Testis (tissue), 2 donors: Measurements from ENCODE around the gene PTPN6.

ENCODE experiments used
- POLR2A ChIP-seq: fragments of 450-650 bp; IDR thresholded peaks from one replicate; pipeline ENCODE4 v1.6.1; 2017; ENCODE audit warnings: antibody characterized with exemption, mild to moderate bottlenecking, moderate library complexity
- TF ChIP-seq, protein P1 (sequence below), 3 experiments: fragments of 450-650 bp in 2 of 3; fragments of 200-600 bp in 1 of 3; sonication (generic) in 1 of 3; IDR thresholded peaks; one replicate each; pipeline ENCODE4 v1.5.1; 2016 to 2019; ENCODE audit warnings: antibody characterized with exemption in 3 of 3, mild to moderate bottlenecking in 2 of 3, moderate library complexity in 1 of 3

DNA sequence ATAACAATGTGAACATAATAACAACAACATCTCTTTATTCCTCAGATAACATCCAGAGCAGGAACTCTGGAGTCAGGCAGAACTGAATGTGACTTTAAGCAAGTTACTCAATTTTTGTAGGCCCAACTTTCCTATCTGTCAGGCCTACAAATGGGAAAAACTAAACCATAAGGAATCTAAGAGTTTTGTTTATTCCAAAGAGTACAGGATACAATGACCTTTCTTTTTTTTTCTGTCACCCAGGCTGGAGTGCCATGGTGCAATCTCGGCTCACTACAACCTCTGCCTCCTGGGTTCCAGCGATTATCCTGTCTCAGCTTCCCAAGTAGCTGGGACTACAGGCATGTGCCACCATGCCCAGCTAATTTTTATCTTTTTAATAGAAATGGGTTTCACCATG, 57.7 kb downstream of the PTPN6 start:
- TF ChIP-seq, protein P1, sequence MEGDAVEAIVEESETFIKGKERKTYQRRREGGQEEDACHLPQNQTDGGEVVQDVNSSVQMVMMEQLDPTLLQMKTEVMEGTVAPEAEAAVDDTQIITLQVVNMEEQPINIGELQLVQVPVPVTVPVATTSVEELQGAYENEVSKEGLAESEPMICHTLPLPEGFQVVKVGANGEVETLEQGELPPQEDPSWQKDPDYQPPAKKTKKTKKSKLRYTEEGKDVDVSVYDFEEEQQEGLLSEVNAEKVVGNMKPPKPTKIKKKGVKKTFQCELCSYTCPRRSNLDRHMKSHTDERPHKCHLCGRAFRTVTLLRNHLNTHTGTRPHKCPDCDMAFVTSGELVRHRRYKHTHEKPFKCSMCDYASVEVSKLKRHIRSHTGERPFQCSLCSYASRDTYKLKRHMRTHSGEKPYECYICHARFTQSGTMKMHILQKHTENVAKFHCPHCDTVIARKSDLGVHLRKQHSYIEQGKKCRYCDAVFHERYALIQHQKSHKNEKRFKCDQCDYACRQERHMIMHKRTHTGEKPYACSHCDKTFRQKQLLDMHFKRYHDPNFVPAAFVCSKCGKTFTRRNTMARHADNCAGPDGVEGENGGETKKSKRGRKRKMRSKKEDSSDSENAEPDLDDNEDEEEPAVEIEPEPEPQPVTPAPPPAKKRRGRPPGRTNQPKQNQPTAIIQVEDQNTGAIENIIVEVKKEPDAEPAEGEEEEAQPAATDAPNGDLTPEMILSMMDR (IDR thresholded peaks at IDR 0.05): no peak
- no peak for TF ChIP-seq POLR2A
